Frontal cortex (tissue), 4 donors: ENCODE measurements around the gene NONO. TPM values are rescaled to one million over a fixed set of nuclear protein-coding genes. Genes with fewer than 3 reads are reported as not detected.
"Not testable (repeated sequence)": the region's sequence is repeated elsewhere in the genome, so short reads cannot be mapped to it uniquely, and the experiment has no call there.

ENCODE experiments used
- DNase-seq, 2 donors: peaks; one replicate each; pipeline ENCODE4 v3.0.0; 2012; ENCODE audit warnings: low spot score in 2 of 2
- FAIRE-seq: peaks from 2 replicates; lab custom pipeline; 2012; peaks lifted over from hg19 to GRCh38; lab: Jason Lieb, UNC
- total RNA-seq: library from RNA; depleted of rRNA; stranded (reverse); fragments of >200 nt; gene quantifications from one replicate; pipeline ENCODE4 v1.2.3, GENCODE V29; 2014
- donor health status: control.
- donor health status: control.
- donor health status: control.

NONO gene
- 402 TPM for total RNA-seq

GRCh38 chrX:71283403-71284143, at the start of gene NONO:
Gene NONO, plus strand, starts transcription at chrX:71283635. Its CDS starts 7,003 bp downstream, at chrX:71290638.
- DNase-seq (peak; percentile 53 to 62), FAIRE-seq (no peak)

- FAIRE-seq (no peak), DNase-seq (no peak)
Measured at GRCh38 chrX:71235482-71235881, 48.0 kb upstream of the NONO start.

GRCh38 chrX:71236836-71237235, 46.6 kb upstream of the NONO start:
- FAIRE-seq (no peak), DNase-seq (no peak)

GRCh38 chrX:71239781-71240180, 43.7 kb upstream of the NONO start:
- DNase-seq (no peak), FAIRE-seq (no peak)

- FAIRE-seq (no peak), DNase-seq (no peak)
Measured at GRCh38 chrX:71241301-71241700, 42.1 kb upstream of the NONO start.

- no peak for FAIRE-seq
- DNase-seq: no peak
Measured at GRCh38 chrX:71244359-71245128, 38.9 kb upstream of the NONO start.

GRCh38 chrX:71245159-71245558, 38.3 kb upstream of the NONO start:
- FAIRE-seq: no peak
- no peak for DNase-seq

GRCh38 chrX:71250841-71251240, 32.6 kb upstream of the NONO start:
- FAIRE-seq: no peak

GRCh38 chrX:71251466-71251973, 31.9 kb upstream of the NONO start:
- no peak for FAIRE-seq

More at GRCh38 chrX:71250841-71251240, 32.6 kb upstream of the NONO start:
- no peak for DNase-seq

GRCh38 chrX:71252221-71252620, 31.2 kb upstream of the NONO start:
- no peak for DNase-seq
- no peak for FAIRE-seq

More at GRCh38 chrX:71251466-71251973, 31.9 kb upstream of the NONO start:
- no peak for DNase-seq

GRCh38 chrX:71253253-71254091, 30.0 kb upstream of the NONO start:
- peak in 1 of 2 donors; percentile 36 for DNase-seq
- no peak for FAIRE-seq

- FAIRE-seq (no peak), DNase-seq (peak; percentile 79 to 80)
Measured at GRCh38 chrX:71254092-71254963, 29.1 kb upstream of the NONO start, which contains the start of gene ZMYM3. Gene ZMYM3, minus strand, starts transcription at chrX:71254140. Its CDS starts 885 bp downstream, at chrX:71253255.

GRCh38 chrX:71256051-71256450, 27.4 kb upstream of the NONO start:
- FAIRE-seq: no peak
- no peak for DNase-seq

- FAIRE-seq: no peak
Measured at GRCh38 chrX:71256856-71257255, 26.6 kb upstream of the NONO start.

GRCh38 chrX:71268624-71269023, 14.8 kb upstream of the NONO start:
- FAIRE-seq: not testable (repeated sequence)

More at GRCh38 chrX:71256856-71257255, 26.6 kb upstream of the NONO start:
- DNase-seq: no peak

GRCh38 chrX:71269801-71270395, 13.5 kb upstream of the NONO start:
- no peak for DNase-seq
- no peak for FAIRE-seq

More at GRCh38 chrX:71268624-71269023, 14.8 kb upstream of the NONO start:
- not testable (repeated sequence) for DNase-seq

- FAIRE-seq: not testable (repeated sequence)
Measured at GRCh38 chrX:71272313-71272712, 11.1 kb upstream of the NONO start.

GRCh38 chrX:71281300-71281699, 2.1 kb upstream of the NONO start:
- FAIRE-seq, DNase-seq: not testable (repeated sequence)

More at GRCh38 chrX:71272313-71272712, 11.1 kb upstream of the NONO start:
- DNase-seq: not testable (repeated sequence)
